ENCODE measurements around the gene COMT. TPM values are rescaled to one million over a fixed set of nuclear protein-coding genes. Genes with fewer than 3 reads are reported as not detected.
A peak's percentile ranks its signal among the peaks of the same experiment; 100 is the strongest.
"Not testable (repeated sequence)": the region's sequence is repeated elsewhere in the genome, so short reads cannot be mapped to it uniquely, and the experiment has no call there.

The COMT gene
- total RNA-seq, 6 donors from 2014 or later = 136 to 475 (median 272) TPM

DNA sequence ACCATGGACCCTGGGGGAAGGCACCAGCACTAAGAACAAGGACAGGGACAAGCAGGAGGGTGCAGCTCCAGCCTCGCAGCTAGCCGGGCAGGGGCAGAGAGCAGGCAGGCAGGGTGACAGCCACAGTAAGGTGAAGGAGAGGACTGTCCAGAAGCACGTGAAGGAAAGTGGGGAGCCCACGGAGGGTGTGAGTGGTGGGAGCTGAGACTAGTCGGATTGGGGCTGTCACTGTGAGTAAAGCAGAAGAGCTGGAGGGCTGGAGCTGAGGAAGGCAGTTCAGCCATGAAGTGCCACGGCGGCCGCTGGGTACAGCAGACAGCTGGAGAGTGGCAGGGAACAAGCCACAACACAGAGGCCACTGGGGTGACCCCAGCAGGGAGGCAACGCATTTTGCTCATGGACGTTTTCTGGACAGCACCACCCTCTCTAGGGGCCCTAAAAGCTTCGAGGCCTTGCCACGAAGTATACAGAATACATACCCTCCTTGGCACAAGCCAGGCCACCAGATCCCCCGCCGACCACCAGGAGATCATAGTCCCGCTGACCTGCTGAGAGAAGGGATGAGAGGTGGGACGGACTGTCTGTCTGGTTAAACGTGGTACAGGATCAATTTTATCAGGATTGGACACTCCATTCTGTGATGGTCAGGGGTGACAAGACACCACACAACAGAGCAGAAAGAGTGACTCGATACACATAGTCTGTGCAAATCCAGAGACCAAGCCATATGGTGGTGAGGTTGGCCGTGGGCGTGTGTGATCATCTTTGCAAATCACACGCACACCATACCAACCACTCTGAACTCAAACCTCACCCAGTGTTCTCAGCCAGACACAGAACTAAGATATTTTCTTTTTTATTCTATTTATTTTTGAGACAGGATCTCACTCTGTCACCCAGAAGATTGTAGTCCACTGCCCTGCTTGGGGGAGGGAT lies 10.8 kb upstream of the COMT start:
- peaks cover 0 to 5% (median 0%) of the 10 kb centered on the region in 4 donors for H3K36me3 ChIP-seq
- H3K4me3 ChIP-seq = no peak overlapping the region
- WGBS, 2 donors = 84 to 90% methylated on average over 21 of the region's 21 CpGs
- no peaks in the 10 kb centered on the region for H3K9me3 ChIP-seq
- ATAC-seq (ENCODE audit: low FRiP score in 2 of 2) = peak in 1 of 2 donors; percentile 37
- H3K27me3 ChIP-seq = no peaks in the 10 kb centered on the region
- no peak for TF ChIP-seq CTCF (IDR thresholded peaks at IDR 0.05)
- no peak for TF ChIP-seq EP300 (IDR thresholded peaks at IDR 0.05)
- no peak overlapping the region for H3K27ac ChIP-seq
- H3K4me1 ChIP-seq = peaks cover 0 to 19% (median 7%) of the 10 kb centered on the region in 4 donors
- no peak for DNase-seq

DNA sequence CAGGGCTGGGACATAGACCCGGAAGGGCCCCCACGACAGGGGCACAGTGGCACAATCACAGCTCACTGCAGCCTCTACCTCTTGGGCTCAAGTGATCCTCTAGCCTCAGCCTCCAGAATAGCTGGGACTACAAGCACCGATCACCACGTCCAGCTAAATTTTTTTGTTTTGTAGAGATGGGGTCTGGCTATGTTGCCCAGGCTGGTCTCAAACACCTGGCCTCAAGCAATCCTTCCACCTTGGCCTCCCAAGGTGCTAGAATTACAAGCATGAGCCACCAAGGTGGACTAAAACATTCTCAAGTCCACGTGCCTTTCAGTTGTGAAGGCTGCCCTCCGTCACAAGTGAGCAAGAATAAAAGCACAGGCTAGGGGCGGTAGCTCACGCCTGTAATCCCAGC lies 10.1 kb upstream of the COMT start:
- Histone ChIP-seq H3K36me3 (peaks cover 0 to 5% (median 0%) of the 10 kb centered on the region in 4 donors), H3K27ac (no peak overlapping the region), H3K4me3 (no peak overlapping the region), H3K9me3 (no peaks in the 10 kb centered on the region), H3K4me1 (peaks cover 0 to 21% (median 7%) of the 10 kb centered on the region in 4 donors), H3K27me3 (no peaks in the 10 kb centered on the region)
- DNase-seq (no peak), ATAC-seq (ENCODE audit: low FRiP score in 2 of 2) (no peak)
- TF ChIP-seq EP300 (IDR thresholded peaks at IDR 0.05) = no peak
- no peak for TF ChIP-seq POLR2AphosphoS5 (IDR thresholded peaks at IDR 0.05)
- TF ChIP-seq POLR2A (IDR thresholded peaks at IDR 0.05) = no peak
- no peak for TF ChIP-seq CTCF (IDR thresholded peaks at IDR 0.05)
- 96 to 97% methylated on average over 8 of the region's 8 CpGs for WGBS, 2 donors

- H3K4me3 ChIP-seq = no peak overlapping the region
- no peak overlapping the region for H3K27ac ChIP-seq
- DNase-seq (no peak), ATAC-seq (ENCODE audit: low FRiP score in 2 of 2) (peak; percentile 52 to 68)
- no peaks in the 10 kb centered on the region for H3K9me3 ChIP-seq
- 65 to 66% methylated on average over 6 to 12 of the region's 12 CpGs for WGBS, 2 donors
- H3K27me3 ChIP-seq = no peaks in the 10 kb centered on the region
- TF ChIP-seq POLR2AphosphoS5 (IDR thresholded peaks at IDR 0.05) (no peak), POLR2A (IDR thresholded peaks at IDR 0.05) (no peak), CTCF (IDR thresholded peaks at IDR 0.05) (no peak)
- H3K4me1 ChIP-seq = peaks cover 0 to 31% (median 11%) of the 10 kb centered on the region in 4 donors
- H3K36me3 ChIP-seq = peaks cover 0 to 5% (median 0%) of the 10 kb centered on the region in 4 donors
Measured at GRCh38 chr22:19932367-19933206, 9.0 kb upstream of the COMT start.

GRCh38 chr22:19933341-19934241 lies 8.0 kb upstream of the COMT start:
- Histone ChIP-seq H3K4me3 (no peak overlapping the region), H3K4me1 (peaks cover 2 to 42% (median 20%) of the 10 kb centered on the region in 4 donors), H3K27me3 (no peaks in the 10 kb centered on the region), H3K36me3 (peaks cover 0 to 5% (median 0%) of the 10 kb centered on the region in 4 donors), H3K27ac (peak overlapping the region in 1 of 4 donors; percentile 35), H3K9me3 (no peaks in the 10 kb centered on the region)
- WGBS, 2 donors = 82 to 89% methylated on average over 8 to 9 of the region's 9 CpGs
- no peak for ATAC-seq (ENCODE audit: low FRiP score in 2 of 2)
- DNase-seq = no peak
- TF ChIP-seq EP300 (IDR thresholded peaks at IDR 0.05) (no peak), POLR2AphosphoS5 (IDR thresholded peaks at IDR 0.05) (no peak), CTCF (IDR thresholded peaks at IDR 0.05) (no peak), POLR2A (IDR thresholded peaks at IDR 0.05) (no peak)

GRCh38 chr22:19935123-19935718 lies 6.4 kb upstream of the COMT start:
- DNase-seq; H3K4me3 ChIP-seq; H3K36me3 ChIP-seq; H3K27me3 ChIP-seq; ATAC-seq (ENCODE audit: low FRiP score in 2 of 2); H3K9me3 ChIP-seq; H3K27ac ChIP-seq: not testable (repeated sequence)
- 79 to 82% methylated on average over 11 of the region's 11 CpGs for WGBS, 2 donors
- H3K4me1 ChIP-seq = peaks cover 4 to 48% (median 25%) of the 10 kb centered on the region in 4 donors

Data from upper lobe of left lung (tissue), 6 donors.